ENCODE results near the gene JMJD1C.

JMJD1C gene

DNA sequence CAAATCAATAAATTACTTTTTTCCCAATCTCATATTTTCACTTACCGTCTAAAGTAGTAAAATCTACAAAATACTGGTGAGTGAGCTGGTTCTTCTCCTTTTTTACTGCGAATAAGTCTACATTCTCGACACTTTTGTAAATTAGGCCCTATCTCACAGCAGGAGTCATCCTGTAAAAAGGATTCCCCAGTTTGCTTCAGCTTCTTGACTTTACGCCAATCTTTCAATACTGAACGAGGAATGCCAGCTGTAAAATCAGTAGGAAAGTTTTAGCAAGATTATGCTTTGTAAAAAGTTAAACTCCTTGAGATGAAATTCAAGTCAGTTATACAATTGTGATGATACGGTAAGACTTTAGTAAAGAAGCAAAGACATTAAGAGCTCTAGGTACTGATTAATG is 265.3 kb downstream of the JMJD1C start:
- in situ Hi-C loops (cut with MboI; ENCODE audit: low sequenced_read_pairs) = loop anchor here (25.0 kb wide), 1 partner anchor 412 kb away; no protein-coding TSS in a partner anchor

DNA sequence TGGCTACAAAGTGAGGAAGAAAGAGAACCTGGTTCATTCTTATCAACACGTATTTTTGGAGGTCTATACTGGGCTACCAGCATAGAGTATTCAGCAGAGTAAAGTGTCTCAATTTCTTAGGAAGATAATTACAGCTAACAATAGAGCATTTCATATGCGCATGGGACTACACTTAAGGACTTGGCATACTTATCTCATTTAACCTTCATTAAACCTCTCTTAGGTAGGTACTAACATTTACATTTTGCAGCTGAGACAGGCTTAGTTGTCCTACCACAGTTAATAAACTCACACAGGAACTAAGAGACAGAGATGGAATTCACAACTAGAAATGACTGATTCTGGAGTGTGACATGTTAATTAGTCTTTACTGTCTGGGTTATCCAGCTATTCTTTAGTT is 266.1 kb downstream of the JMJD1C start:
- in situ Hi-C loops (cut with MboI; ENCODE audit: low sequenced_read_pairs) = loop anchor here (25.0 kb wide), 1 partner anchor 413 kb away; no protein-coding TSS in a partner anchor

- in situ Hi-C loops (cut with MboI; ENCODE audit: low sequenced_read_pairs) = no loop called here
Observed at GRCh38 chr10:63197344-63198092, 268.3 kb downstream of the JMJD1C start.

DNA sequence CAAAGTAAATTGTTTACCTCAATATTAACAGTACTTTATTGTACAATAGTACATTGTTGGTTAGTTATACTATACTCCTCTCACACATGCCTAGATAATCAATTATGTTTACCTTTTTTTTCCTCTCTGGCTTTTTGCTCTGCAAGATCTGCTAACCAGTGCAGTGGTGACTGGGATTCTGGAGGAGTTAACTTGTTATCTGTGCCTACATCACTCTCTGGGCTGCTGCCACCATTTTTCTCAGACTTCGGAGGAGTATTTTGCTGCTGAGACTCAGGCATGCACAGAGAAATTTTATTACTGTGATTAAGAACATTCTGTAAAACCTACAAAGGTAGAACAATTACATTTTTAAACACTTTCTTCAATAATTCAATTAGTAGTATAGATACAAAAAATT is 273.0 kb downstream of the JMJD1C start:
- in situ Hi-C loops (cut with MboI; ENCODE audit: low sequenced_read_pairs) = no loop called here

DNA sequence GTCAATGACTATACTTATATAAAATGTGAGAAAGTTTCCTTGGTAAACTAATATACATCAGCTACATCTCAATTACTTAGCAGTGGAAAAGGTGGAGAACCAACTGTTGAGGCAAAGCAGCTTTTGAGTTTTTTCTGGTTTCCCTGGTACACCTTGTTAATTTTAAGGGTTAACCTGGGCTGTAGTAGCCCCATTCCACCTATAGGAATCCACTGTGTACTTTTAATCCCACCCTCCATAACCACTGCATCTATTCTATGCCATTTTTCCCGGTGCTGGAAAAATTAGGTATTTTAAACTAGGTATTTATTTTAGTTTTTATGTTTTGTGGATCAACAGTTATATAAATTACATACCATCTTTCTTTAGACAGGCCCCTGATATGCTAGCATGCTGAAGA is 290.2 kb downstream of the JMJD1C start:
- in situ Hi-C loops (cut with MboI; ENCODE audit: low sequenced_read_pairs) = no loop called here

DNA sequence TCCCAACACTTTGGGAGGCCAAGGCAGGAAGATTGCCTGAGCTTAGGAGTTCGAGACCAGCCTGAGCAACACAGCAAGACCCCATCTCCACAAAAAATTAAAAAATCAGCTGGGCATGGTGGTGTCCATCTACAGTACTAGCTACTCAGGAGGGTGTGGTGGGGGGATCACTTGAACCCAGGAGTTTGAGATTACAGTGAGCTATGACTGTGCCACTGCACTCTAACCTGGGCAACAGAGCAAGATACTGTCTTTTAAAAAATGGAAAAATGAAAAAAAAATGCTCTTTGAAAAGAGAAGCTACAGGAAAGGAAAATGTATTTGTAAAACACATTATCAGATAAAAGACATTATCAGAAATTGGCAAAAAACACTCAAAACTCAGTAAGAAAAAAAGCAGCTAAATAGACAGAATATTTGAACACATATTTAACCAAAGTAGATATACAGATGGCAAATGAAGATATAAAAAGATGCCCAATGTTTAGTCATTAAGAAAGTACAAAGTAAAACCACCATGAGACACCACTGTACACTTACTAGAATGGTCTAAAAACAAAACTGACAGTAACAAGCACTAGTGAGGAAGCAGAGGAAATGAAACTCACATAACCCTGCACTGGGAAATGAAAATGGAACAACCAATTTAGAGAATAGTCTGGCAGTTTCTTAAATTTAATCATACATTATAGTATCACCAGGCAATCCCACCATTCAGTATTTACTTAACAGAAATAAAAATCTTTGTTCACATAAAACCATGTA is 292.1 kb downstream of the JMJD1C start:
- in situ Hi-C loops (cut with MboI; ENCODE audit: low sequenced_read_pairs) = no loop called here

DNA sequence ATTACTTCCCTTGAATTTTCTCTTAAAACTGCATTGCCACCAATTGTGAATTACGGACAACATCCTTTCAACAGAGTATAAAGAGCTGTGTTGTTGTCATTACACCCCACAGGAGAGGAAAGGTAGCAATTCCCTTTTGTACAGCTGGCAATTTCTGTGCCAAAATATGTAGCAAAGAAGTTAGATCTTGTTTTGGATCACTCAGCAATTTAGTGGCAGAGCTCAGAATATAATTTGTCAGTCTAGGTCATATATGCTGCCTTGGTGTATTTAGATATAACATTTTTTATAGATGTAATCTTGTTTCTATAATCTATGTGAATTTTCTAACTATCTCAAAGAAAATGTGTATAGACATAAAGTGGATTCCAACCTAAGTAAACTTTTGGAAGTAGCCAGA is 293.9 kb downstream of the JMJD1C start:
- in situ Hi-C loops (cut with MboI; ENCODE audit: low sequenced_read_pairs) = no loop called here

DNA sequence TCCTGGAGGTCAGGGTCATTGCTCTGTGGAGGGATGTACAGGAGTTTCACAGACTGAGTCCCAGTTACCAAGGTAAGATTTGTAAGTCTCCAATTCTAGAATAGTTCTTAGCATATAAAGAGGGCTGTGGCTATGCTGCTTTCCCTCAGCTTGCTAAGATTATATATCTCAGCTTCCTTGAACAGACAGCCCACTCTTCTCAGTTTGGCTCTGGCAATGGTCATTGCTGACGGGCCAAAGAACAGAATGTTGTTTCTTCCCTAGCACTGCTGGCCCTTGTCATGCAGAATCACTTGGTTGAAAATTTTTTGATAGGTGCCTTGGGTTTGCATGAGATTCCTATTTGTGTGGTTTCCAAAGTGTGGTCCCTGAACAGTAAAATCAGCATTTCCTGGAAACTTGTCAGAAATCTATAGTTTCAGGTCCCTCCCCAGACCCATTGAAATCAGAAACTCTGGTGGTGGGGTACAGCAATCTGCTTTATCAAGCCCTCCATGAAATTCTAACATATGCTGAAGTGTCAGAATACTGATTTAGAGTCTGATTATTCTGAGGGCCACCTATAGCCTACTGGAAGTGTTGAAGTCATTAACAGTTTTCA is 294.4 kb downstream of the JMJD1C start:
- in situ Hi-C loops (cut with MboI; ENCODE audit: low sequenced_read_pairs) = no loop called here

DNA sequence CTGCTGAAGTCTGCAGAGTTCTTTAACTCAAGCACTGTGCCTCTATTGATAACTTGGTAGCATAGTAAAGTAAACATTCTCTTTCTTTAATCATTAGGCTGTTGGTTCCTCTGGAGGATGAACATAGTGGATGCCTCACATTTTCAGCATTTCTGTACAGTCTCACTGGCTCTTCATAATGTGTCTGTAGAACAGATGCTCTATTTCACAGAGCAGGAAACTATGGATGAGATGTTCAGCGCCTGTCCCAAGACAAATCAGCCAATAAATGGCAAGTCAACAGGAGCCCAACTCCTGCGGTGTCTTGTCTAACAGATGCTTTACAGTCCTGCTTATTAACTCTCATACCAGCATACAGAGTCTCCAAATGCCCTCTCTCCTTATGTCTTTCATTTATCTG is 296.2 kb downstream of the JMJD1C start:
- in situ Hi-C loops (cut with MboI; ENCODE audit: low sequenced_read_pairs) = no loop called here

GRCh38 chr10:63168821-63169462 is 296.8 kb downstream of the JMJD1C start:
- in situ Hi-C loops (cut with MboI; ENCODE audit: low sequenced_read_pairs) = no loop called here

DNA sequence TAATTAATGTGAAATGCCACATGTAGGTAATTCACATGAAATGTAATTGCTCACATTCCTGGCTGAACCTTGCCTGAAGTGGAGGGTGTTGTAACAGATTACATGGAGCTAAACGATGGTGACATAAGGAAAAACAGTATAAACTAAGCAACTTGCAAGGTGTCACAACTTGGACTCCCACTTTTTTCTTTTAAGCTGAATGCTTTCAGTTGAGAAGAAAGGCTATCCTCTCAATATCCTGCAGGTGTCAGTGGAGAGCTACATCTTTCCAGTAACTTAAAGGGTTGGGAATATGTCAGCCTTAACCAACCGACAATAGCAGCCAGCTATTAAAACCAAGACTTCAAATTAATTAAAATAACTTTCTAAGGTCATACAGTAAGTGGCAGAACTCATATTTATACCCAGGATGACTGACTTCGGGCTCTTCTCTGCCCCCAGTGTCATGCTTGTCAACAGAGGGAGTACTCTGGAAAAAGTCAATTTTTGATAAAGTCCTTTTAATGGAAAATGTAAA is 299.0 kb downstream of the JMJD1C start:
- in situ Hi-C loops (cut with MboI; ENCODE audit: low sequenced_read_pairs) = no loop called here

- in situ Hi-C loops (cut with MboI; ENCODE audit: low sequenced_read_pairs) = no loop called here
Observed at GRCh38 chr10:63165249-63165648, 300.5 kb downstream of the JMJD1C start.

- in situ Hi-C loops (cut with MboI; ENCODE audit: low sequenced_read_pairs) = no loop called here
Observed at GRCh38 chr10:63164166-63164623, 301.6 kb downstream of the JMJD1C start.

DNA sequence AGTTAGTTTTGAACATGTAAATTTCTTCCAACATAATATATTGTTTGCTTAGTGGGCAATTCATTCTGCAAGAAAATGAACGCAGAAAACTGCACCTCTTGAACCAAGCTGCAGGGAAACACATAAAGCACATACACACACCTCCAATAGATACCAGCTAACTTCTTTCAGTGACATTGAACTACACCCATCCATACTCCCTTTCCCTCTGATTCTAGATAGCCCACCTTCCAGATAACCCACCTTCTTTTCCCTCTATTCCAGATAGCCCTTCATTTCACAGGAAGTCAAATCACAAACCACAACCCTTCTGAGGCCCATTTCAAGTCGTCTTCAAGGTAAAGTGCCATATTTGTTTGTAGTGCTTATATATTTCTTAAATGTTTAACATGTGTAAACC is 304.2 kb downstream of the JMJD1C start:
- in situ Hi-C loops (cut with MboI; ENCODE audit: low sequenced_read_pairs) = no loop called here

DNA sequence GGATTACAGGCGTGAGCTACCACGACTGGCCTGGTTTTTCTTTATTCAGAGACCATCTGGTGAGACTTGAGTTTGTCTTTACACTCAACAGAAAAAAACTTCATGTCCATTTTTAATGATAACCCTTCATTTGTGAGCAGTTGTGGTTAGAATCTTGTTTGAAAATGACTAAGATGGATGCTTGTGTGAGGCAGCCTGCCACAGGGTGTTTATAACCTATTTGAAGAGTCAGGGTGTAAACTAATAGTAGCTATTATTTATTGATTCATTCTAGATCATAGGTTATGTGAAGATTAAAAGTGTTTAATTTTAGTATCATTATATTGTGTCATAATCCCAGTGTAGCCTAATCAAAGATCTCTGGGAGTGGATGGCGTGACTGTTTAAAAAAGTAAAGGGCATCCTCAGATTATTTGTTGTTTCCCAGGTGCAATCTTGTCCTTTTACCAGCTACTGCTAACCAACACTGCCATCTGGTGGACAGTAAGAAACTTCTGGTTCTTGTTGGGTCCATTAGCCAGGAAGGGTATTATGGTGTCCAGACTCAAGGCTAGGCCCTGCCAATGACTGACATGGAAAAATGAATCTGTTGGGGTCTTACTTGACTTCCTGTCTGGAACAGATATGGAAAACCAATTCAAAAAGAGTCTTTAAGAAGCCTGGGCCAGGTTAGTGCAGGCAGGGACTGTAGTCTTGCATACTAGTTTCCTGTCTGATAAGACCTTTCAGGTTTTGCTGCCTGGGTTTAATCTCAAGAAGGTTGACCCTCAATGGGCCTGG is 307.7 kb downstream of the JMJD1C start:
- in situ Hi-C loops (cut with MboI; ENCODE audit: low sequenced_read_pairs) = no loop called here

DNA sequence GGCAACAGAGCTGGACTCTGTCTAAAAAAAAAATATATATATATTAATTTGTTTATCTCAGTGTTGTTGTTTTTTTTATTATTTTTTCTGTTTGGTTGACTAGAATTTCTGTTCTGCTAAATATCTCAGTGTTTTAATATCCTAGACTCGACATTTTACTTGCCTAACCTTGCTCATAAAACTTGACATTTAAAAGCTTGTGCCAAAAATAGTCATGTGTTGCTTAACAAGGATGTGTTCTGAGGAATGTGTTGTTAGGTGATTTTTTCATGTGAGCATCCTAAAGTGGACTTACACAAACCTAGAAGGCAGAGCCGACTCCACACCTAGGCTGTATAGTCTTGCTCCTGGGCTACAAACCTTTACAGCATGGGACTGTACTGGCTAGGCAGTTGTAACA is 309.5 kb downstream of the JMJD1C start:
- in situ Hi-C loops (cut with MboI; ENCODE audit: low sequenced_read_pairs) = no loop called here

DNA sequence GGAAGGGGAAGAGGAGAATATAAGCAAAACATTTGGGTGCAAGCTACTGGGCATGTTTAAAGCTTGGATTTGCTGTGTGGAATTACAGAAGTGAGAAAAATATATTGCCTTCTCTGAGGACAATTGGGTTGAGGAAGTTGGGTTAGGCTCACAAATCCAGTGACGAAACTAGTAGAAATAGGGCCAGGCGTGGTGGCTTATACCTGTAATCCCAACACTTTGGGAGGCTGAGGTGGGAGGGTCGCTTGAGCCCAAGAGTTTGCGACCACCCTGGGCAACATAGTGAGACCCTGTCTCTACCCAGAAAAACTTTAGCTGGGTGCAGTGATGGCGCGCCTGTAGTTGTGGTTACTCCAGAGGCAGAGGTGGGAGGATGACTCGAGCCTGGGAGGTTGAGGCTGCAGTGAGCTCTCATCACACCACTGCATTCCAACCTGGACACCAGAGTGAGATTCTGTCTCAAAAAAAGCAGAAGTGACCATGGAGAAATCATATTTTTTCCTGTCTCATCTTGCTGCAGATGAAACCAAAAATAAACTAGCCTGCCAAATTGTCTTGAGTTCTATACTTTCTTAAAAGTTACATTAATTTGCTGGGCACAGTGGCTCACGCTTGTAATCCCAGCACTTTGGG is 310.3 kb downstream of the JMJD1C start:
- in situ Hi-C loops (cut with MboI; ENCODE audit: low sequenced_read_pairs) = no loop called here

- in situ Hi-C loops (cut with MboI; ENCODE audit: low sequenced_read_pairs) = no loop called here
Observed at GRCh38 chr10:63154546-63155387, 311.0 kb downstream of the JMJD1C start.
